ENCODE results near the gene FRS2.
A peak's percentile ranks its signal among the peaks of the same experiment; 100 is the strongest.

Gene FRS2

DNA sequence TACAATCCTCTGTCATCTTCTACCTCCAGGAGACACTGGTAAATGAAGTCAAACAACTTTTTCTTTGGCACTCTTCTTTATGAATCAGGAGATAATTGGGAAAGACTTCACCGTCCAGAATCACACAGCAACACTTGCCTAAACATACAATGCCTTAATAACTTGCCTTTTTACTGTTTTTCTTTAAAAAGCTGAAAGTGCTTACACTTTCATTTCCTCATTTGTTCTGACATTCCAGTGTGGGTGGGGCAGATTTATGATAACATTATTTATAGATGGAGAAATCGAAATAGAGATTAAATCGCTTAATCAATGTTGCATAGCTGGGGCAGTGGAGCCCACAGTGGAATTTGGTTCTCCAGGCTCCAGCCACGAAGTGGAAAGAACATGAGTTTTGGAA is 2.8 kb upstream of the FRS2 start:
- no peak for DNase-seq

DNA sequence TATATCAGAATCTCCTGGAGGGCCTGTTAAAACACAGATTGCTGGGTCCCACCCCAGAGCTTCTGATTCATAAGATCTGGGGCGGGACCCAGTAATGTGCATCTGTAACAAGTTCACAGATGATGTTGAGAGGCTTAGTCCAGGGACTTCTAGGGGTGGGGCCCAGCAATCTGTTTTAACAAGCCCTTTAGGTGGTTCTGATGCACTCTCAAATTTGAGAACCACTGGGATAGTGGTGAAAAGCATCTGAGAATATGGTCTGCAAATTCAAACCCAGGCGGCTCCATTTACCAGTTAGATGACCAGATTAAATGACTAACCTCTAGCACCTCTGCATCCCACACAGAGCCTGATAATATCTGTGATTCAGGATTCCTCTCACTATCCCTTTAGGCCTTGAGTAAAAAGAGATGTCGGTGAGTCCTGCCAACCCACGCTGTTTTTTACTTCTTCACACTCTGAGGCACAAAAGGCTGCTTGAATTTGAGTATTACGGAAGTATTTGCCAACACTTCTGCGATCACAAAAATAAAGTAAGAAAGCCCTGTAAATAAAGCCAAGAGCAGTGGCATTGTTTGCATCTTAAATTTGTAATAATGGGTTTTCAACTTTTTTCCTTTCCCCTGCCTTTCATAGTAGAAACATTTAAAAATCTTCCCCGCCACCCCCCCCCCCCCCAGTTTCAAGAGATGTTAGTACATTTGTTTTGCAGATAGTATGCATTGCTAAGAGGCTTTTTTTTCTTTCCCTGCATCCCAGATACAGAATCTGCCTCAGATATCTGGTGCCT is 1.8 kb upstream of the FRS2 start:
- no peak for DNase-seq

DNA sequence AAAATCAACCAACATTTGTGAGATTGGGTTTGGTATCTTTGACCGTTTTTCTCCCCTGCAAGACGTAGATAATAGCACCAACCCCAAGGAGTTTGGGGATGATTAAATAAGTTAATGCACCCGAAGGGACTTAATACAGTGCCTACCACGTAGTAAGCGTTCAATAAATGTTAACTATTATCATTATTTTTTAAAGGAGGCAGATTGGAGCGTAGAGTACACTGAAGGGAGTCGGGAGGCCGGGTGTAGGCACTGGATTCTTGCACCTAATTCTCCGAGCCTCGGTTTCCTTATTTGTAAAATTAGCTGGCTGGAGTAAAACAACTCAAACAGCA is 367 bp upstream of the FRS2 start:
- no peak for DNase-seq

DNA sequence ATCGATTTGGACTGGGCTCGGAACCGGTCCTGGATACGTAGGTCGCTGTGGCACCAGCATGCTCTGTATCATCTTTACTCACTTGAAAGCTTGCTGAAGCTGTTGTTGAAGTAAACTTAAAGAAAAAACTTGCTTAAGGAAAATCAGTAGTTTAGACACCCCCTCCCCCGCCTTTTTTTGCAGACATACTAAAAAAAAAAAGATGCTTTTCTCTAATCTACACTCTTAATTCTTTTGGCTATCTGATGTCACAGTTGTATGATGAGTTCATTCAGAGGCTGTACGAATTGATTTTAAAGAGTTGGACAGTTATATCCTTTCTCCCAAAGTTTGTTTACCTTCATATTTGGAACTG is 865 bp downstream of the FRS2 start:
- no peak for DNase-seq

DNA sequence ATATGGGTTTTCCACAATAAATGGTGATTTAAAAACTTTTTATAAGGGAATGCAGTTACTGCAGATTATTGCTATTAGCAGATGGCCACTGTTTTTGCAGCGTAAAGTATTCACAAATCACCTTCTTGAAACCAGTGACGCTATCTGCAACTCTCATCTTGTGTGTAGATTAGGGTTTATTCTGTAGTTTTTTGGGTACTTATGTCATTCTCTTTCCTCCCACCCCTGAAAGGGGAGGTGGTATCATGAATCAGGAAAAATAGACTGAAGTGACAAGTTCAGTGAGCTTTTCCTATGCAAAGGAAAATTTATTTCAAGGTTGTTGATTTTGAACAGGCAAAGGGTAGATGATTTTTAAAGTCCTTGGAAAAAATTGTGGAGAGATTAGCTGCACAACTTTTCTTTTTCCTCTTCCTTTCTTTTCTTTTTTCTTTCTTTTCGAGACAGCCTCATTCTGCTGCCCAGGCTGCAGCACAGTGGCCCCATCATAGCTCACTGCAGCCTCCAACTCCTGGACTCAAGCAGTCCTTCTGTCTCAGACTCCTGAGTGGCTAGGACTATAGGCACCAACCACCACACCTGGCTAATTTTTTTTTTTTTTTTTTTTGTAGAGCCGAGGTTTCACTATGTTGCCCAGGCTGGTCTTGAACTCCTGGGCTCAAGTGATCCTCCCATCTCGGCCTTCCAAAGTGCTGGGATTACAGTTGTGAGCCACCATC is 1.6 kb downstream of the FRS2 start:
- DNase-seq: no peak

DNA sequence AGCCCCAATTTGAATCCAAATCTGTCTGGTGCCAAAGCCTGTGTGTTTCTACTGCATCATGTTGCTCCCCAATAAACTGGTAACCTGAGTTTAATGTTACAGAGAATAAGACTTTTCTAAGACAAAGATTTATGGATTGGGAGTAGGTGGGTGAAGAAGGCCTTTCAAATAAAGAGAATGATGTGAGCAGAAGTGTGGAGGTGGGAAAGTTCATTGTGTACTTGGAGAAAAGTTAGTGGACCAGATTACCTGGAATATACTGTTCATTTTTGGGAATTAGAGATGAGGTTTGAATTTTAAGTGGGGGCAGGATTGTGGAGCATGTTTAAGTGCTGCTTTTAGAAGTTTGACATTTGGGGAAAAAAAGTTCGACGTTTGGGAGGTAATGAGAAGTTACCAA is 3.1 kb downstream of the FRS2 start:
- DNase-seq: no peak

DNA sequence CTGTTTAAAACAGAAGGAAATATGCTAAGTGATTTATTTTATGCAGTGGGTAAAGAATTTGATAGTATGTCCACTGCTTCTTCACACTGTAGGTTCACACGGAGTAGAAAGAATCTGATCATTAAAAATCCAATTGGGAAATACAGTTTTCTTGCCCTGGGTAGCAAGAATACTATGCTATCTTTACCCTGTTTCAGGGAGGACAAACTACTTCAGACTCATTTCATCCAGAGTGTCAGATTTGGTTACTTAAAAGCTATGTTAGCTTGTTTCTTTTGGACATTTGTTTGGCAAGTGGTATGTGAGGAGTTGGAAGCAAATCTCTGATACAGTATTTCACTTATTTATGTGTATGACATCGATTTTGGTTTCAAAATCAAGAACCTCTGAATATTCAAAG is 4.3 kb downstream of the FRS2 start:
- DNase-seq: no peak

DNA sequence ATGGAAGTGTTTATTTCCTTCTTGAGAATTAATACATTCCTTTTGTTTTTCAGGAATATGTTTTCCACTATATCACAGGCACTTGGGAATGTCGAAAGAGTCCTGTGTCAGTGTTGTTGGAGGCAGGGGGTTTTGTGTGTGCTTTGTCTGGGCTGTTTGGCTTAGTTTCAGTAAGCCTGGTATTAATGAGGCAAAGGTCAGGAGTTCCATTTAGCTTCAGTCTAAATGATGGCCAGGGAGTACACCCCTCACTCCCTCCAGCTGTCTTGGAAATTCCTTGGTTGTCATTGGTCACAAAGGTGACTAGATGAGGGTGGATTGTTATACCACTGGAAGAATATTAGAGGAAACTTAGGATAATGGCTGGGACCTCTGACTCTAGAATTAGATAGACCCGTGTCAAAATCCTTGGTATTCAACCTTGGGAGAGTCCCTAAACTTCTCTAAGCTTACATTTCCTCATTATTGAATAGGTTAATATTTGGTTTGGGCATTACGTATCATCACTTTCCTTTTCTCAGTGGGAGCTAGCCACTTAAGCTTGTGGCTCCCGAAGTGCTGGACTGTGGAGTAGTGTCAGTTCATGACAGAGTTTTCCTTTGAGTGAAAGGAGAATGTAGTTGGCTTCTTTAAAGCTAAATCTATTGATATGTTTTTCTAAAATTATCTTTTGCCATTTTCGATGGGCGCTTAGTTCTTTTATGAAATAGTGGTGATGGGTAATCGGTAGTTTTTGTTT is 5.2 kb downstream of the FRS2 start:
- DNase-seq: no peak

DNA sequence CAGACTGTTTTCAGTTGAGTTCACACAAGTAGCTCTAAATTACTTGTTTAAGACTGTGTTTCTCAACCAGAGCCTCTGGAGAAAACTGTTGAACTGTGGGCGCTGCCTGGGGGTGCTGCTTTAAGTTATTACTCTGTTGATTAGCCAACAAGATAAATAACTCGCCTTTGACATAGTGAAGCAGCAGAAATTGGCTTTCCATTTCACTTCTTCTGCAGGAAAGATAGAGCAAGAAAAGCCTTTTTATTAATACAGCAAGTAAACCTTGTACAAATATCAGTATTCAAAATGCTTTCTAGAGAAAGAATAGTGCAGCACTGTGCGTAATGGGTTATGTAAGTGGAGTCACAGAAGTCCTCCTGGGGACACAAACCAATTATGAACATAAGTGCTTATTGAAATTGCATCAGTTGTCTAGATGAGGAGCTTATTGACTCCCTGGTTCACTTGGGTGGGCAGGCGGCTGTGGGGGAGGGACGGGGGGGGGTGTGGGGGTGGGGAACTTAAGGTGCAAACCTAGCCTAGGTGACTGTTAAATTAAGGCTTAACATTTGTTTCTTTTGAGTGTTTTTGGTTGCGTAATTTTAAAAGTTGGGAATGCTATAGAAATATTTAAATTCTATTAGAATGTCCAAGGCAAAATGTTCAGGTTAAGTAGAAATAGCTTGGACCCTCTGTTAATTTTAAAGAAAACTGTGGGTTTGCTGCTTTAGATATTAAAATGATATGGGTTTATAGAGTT is 6.3 kb downstream of the FRS2 start:
- DNase-seq: peak; percentile 47

DNA sequence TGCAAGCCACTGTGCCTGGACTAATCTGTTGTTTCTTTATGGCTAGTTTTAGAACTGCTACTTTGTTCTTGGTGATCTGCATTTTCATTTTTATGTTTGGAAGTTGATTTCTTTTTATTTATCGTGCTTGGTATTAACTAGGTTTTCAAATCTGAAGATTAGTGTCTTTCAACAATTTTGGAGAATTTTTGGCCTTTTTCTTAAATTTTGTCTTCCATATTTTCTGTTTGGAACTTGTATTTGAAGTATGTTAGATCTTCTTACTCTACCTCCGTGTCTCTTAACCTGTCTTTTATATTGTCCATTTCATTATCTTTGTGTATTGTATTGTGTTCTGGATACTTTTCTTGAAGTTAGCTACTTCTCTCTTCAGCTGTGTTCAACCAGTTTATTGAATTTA is 9.5 kb downstream of the FRS2 start:
- DNase-seq: no peak

DNA sequence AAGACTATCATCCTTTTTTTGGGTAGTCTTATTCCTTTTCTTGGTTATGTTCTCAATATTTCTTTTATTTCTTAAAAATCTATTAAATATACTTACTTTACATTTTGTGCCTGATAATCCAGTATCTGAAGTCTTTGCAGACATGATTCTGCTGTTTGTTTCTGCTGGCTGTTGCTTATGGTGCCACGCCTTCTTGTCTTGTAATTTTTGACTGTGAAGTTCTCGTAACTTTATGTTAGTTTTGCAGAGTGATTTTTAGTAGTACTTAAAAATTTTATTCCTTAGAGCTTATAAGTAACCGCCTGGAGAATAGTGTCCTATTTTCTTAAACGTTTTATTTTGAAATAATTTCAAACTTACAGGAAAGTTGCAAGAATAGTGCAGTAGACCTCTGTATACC is 10.5 kb downstream of the FRS2 start:
- no peak for DNase-seq

DNA sequence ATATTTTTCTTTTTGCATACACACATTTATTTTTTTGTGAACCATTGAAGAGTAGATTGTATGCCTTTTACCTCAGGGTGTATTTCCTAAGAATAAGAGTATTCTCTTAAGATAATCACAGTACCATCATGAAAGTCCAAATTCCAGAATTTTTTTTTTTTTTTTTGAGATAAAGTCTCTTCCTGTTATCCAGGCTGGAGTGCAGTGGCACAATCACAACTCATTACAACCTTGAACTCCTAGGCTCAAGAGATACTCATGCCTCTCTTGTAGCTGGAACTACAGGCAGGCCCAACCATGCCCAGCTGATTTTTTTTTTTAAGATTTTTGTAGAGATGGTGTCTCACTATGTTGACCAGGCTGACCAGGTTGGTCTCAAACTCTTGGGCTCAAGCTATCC is 10.9 kb downstream of the FRS2 start:
- DNase-seq: no peak

DNA sequence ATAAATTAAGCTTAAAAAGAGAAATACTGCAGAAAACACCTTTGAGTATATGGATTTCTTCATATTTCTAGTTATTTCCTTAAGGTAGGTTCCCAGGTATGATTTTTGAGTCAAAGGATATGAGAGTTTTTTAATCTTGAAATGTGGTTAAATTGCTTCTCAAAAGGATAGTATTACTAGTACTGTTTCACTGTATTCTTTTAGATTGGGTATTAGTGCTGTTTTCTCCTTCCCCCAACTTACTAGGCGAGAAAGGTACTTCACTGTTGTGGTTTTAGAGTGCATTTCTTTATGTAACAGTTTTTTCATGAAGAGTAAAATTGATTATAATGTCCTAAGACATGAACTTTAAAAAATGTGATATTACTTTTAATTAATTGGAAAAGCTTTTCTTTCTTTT is 13.5 kb downstream of the FRS2 start:
- no peak for DNase-seq

DNA sequence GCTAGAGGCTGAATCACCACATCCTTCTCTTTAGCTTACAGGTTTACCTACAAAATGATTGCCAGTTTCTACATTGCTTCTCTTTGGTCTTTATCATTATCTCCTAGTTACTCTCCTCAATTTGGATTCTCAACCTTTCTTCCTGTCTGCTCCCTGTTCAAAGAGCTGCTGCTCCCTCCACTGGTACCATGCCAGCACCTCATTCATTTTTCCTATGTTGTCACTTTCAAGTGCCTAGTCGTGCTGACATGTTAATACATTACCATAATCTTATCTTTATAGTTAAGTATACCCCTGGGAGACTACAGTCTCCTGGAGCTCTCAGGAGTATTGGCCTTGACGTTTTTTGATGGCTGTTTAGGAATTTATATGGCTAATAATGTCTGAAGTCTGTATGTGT is 14.2 kb downstream of the FRS2 start:
- DNase-seq: no peak

DNA sequence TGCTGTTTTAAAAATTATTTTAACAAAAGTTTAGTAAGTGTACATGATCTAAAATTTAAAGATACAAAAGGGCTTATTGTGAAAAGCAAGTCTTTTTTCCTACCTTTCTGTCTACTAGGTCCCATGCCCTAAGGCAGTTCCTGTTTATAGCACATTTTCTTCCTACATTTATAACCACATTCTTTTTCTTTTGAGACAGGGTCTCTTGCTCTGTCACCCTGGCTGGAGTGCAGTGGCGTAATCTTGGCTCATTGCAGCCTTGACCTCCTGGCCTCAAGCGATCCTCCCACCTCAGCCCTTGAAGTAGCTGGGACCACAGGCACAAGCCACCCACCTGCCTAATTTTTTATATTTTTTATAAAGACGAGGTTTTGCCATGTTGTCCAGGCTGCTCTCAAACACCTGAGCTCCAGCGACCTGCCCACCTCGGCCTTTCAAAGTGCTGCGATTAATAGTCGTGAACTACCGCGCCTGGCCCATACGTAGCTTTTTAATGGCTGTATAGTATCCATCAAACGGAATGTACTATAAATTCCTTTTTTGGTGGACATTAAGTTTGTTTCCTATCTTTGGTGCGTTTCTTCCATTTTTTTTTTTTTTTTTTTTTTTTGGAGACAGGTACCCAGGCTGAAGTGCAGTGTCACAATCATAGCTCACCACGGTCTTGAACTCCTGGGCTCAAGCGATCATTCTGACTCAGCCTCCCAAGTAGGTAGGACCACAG is 20.9 kb downstream of the FRS2 start:
- no peak for DNase-seq

DNA sequence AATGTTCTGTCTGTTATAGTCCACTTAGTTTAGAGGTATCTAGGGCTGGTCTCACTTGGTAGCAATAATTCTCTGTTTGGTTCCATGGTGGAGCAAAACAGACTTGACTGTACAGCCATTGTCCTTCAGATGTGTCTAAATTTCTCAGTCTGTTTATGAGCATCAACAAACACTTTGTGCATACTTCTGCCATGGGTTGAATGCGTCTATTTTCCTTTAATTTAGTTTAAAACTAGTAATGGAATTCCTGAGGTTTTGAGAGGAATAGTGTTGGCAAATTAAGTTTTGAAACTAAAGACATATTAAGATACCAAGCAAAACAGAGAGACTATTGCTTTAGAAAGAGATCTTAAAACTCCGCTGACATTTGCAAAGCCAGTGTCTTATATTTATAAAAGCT is 22.6 kb downstream of the FRS2 start:
- no peak for DNase-seq

DNA sequence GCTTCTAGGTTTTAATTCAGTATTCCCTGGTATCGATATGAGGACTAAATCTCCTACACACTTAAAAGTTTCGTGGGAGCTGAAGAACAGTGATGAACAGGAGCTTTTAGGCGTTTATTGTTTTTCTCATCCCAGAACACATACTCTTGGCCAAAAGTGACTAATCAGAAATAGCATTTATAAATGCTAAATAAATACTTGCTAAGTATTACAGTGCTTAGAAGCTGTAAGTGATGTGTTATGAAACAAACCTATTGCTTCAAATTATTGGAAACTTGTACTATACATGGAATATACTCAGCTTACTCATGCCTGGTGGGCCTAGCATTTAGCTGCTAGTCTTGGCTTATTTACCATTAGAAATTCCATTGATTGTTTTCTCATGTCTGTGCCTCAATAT is 24.9 kb downstream of the FRS2 start:
- no peak for DNase-seq

DNA sequence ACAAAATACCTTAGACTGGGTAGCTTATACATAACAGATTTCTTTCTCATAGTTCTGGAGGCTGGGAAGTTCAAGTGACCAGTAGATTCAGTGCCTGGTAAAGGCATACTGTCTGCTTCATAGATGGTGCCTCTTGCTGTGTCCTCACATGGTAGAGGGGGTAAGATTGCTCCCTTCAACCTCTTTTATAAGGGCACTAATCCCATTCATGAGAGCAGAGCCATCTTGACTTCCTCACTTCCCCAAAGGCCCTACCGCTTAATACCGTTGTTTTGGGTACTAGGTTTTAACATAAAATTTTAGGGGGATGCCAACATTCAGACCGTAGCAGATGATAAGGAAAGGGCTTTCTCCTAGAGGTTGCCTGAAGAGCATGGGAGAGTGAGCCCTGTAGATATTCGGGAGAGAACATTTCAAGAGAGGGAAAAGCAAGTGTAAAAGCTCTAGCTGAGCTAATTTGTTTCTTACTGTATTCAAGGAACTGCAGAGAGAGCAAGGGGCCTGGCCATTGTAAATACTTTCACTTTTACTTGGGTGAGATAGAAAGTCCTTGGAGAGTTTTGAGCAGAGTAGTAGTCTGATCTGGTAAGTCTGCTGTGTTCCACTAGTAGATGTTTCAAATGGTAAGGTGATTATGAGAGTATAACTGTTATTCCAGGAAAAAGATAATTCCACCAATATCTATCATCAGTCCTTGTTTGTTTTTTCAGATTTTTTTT is 27.3 kb downstream of the FRS2 start:
- no peak for DNase-seq

DNA sequence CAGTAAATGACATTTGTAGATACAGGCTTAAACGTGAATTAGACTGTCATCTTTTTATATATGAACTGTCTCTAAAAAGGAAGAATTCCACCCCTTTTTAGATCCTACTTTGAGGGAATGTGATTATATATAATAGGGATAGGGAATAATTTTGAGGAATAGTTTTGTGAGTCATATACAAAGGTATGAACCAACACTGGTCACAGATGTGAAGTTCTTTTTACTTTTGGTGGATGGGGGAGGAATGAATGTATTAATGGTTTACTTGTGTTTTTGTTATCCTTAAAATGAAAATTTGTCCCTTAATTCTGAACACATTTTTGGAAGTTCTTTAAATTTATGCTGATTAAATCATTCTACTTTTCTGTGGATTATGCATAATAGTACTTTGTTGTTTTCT is 30.4 kb downstream of the FRS2 start:
- no peak for DNase-seq

DNA sequence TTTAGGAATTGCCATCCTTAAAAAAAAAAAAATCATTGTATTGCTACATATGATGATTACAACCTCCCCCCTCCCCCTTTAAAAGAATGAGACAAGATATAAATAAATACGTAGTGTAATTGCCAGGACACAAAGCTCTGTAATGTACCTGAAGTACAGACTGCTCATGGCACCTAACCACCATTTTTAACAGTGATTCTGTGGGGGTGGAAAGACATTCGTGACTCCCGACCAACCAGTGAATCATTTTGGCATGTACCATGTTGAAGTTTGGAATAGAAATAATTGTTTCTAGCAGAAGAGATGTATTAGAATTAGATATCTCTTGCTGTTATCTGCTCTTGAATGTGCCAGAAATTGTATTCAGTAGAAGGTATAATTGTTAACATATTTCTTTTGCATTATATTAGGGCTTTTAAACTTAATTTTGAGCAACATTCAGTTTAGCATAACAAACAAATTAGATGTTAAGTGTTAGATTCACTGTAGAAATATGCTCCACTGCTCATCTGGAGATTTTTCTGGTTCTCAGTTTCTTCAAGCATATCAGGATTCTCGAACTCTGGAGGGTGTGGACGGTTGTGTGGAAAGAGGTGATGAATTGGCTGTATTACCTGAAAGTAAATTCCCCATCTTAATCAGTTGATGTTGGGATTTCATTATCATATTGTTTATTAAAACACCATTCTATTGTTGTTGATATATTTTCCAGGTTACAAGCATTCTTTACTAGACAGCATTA is 31.1 kb downstream of the FRS2 start:
- DNase-seq: no peak

DNA sequence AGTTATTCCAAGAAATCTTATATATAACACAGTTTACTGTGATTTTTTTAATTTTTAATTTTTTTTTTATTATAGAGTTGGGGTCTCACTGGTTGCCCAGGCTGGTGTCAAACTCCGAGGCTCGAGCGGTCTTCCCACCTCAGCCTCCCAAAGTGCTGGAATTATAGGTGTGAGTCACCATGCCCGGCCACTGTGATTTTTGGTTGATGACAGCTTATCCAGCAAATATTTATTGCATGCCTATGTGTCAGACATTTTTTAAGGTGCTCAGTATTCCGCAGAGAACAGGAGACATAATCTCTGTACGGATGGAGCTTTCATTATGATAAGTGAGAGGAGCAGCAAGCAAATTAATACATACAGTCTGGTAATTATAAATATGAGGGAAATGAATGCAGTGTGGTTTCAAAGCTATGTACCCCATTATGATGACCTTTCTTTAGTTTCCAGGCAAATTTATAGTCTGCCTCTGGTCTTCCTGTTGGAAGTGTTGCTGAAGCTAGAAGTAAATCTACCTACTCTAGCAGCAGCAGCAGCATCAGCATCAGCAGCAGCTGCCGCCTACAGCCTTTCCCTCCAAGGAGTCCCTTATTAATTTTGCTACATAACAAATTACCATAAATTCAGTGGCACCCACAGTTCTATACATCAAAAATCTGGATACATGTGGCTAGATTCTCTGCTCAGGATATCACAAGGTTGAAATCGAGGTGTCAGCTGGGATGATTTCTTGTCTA is 32.3 kb downstream of the FRS2 start:
- DNase-seq: no peak
